ENCODE measurements around the gene PDE1A.

GRCh38 chr2:182301093-182301492 lies 125.7 kb downstream of the PDE1A start:
- TF ChIP-seq CTCF (IDR thresholded peaks at IDR 0.05) (no peak), POLR2AphosphoS5 (IDR thresholded peaks at IDR 0.05) (no peak)

Measured in suprapubic skin (tissue), 3 donors.